22Rv1 (cell line): Measurements from ENCODE around the gene BUB1.
"Not testable (repeated sequence)": the region's sequence is repeated elsewhere in the genome, so short reads cannot be mapped to it uniquely, and the experiment has no call there.

ENCODE experiments used
- H3K27ac ChIP-seq: fragments of 450-650 bp; 2 replicates; pipeline ENCODE4 v1.5.1; 2017
- ZFX ChIP-seq: fragments of 450-650 bp; IDR thresholded peaks from 2 replicates; pipeline ENCODE4 v1.6.1; 2017; ENCODE audit warnings: antibody characterized with exemption, borderline replicate concordance
- TF ChIP-seq, protein P1 (sequence below): fragments of 450-650 bp; IDR thresholded peaks from 2 replicates; pipeline ENCODE4 v1.5.1; 2017; ENCODE audit warnings: mild to moderate bottlenecking

Gene BUB1

GRCh38 chr2:110707386-110707965 is 29.6 kb upstream of the BUB1 start:
- H3K27ac ChIP-seq = no peak overlapping the region
- TF ChIP-seq ZFX = no peak
- TF ChIP-seq, protein P1, sequence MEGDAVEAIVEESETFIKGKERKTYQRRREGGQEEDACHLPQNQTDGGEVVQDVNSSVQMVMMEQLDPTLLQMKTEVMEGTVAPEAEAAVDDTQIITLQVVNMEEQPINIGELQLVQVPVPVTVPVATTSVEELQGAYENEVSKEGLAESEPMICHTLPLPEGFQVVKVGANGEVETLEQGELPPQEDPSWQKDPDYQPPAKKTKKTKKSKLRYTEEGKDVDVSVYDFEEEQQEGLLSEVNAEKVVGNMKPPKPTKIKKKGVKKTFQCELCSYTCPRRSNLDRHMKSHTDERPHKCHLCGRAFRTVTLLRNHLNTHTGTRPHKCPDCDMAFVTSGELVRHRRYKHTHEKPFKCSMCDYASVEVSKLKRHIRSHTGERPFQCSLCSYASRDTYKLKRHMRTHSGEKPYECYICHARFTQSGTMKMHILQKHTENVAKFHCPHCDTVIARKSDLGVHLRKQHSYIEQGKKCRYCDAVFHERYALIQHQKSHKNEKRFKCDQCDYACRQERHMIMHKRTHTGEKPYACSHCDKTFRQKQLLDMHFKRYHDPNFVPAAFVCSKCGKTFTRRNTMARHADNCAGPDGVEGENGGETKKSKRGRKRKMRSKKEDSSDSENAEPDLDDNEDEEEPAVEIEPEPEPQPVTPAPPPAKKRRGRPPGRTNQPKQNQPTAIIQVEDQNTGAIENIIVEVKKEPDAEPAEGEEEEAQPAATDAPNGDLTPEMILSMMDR = no peak

- no peak overlapping the region for H3K27ac ChIP-seq
These were observed 24.9 kb upstream of the BUB1 start for GRCh38 chr2:110702514-110703380.

GRCh38 chr2:110698253-110698652 is 20.4 kb upstream of the BUB1 start:
- H3K27ac ChIP-seq = not testable (repeated sequence)

More at GRCh38 chr2:110702514-110703380, 24.9 kb upstream of the BUB1 start:
- TF ChIP-seq, protein P1 = no peak
- no peak for TF ChIP-seq ZFX

DNA sequence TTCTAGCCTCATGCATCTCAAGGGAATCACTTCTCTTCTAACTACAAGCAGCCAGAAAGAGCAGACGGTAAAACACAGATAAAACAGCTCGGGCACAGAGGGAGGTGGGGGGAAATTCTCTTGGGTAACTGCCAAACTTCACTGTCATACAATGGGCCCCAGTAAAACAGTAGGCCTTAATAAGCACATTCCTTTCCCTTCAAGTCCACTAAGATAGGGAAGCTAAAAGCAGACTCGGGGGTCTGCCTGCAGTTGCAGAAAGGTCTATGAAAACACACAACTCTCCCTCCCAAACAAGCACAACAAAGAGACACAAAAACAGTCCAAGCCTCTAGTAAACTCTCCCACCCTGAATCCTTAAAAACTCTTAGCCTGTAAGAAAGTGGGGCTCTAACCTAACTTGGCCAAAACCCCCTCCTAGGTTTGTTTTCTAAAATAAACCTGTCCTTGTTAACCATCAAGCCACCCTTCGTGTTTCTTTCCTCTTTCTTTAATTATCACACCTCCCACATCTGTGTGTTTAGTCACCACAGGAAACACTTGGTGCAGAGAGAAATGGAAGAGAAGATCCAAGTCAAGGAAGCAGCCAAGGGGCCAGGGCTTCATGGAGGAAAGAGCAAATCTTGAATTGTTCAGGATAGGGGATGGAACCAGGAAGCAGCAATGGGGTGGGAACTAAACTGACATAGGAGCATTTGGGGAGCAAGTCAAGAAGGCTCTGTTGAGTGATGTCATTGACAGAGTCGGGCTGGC is 17.5 kb upstream of the BUB1 start:
- not testable (repeated sequence) for H3K27ac ChIP-seq

- no peak for TF ChIP-seq ZFX
- TF ChIP-seq, protein P1 = no peak
- no peak overlapping the region for H3K27ac ChIP-seq
These were observed 13.9 kb upstream of the BUB1 start for GRCh38 chr2:110691612-110692258.

DNA sequence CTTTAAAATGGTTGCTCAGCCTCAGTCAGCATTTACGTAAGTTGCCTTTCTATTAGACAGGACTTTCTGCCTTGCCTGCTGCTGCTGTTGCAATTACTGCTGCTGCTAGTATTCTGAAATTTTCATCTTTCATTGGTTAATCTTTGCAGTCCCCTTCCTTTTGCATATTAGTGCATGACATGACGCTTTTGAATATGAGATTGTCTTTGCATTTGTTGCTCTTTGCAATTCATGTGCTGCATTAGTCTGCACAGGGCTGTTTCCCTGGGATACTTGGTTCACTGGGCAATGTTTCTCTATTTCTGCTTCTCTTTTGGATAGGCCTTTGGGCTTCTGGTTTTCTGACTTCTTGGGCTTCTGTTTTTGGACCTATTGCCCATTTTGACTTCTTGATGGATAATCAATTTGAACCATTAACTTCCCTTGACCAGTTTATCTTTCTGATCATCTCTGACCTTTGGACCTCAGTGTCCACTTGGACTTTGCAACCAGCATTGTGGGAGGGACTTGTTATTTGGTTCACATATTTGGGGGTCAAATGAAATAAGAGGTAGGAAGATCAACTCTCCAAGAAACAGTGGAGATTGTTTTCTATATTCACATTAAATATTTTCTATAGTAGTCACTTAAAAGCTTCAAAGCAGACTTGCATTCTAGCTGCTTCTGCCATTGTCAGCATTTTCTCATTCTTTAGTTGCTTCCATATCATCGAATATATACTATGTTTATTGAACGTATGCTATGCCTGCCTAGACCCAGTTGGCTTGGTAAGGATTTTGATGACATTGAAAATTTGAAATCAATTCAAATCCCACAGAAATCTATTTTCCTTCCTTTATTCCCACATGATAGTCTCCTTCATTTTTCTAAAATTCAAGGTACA is 12.5 kb upstream of the BUB1 start:
- no peak for TF ChIP-seq ZFX
- TF ChIP-seq, protein P1 = no peak
- no peak overlapping the region for H3K27ac ChIP-seq

- no peak overlapping the region for H3K27ac ChIP-seq
- TF ChIP-seq, protein P1 = no peak
- TF ChIP-seq ZFX = no peak
These were observed 10.8 kb upstream of the BUB1 start for GRCh38 chr2:110688594-110689091.

GRCh38 chr2:110687775-110688484 is 10.1 kb upstream of the BUB1 start:
- H3K27ac ChIP-seq = not testable (repeated sequence)
